Mucosa of descending colon (tissue), 3 donors: ENCODE data around the gene TARS3. TPM values are rescaled to one million over a fixed set of nuclear protein-coding genes. Genes with fewer than 3 reads are reported as not detected.

Experiments
- ATAC-seq: fragments of 200-7000 bp; cut with Tn5 transposase; one replicate; pipeline ENCODE4 v1.9.1; 2020; ENCODE audit warnings: mild to moderate bottlenecking, moderate library complexity
- DNase-seq, 3 donors: peaks; one replicate each; pipeline ENCODE4 v3.0.0-alpha.2; 2020
- H3K36me3 ChIP-seq: fragments of 200-600 bp; one replicate; pipeline ENCODE4 v1.8.0; 2021; ENCODE audit warnings: low read depth, mild to moderate bottlenecking
- H3K4me1 ChIP-seq: fragments of 200-600 bp; one replicate; pipeline ENCODE4 v1.8.0; 2021; ENCODE audit warnings: low read depth, mild to moderate bottlenecking
- H3K4me3 ChIP-seq: fragments of 200-600 bp; one replicate; pipeline ENCODE4 v1.8.0; 2021; ENCODE audit warnings: mild to moderate bottlenecking
- H3K9me3 ChIP-seq: fragments of 200-600 bp; one replicate; pipeline ENCODE4 v1.8.0; 2021; ENCODE audit warnings: mild to moderate bottlenecking
- CTCF ChIP-seq: fragments of 200-600 bp; IDR thresholded peaks from one replicate; pipeline ENCODE4 v1.8.0; 2022; ENCODE audit warnings: antibody characterized with exemption, mild to moderate bottlenecking
- intact Hi-C, 2 donors: fragments of 100-400 bp; cut with DNase I in 1 of 2; cut with micrococcal nuclease in 1 of 2; formaldehyde crosslinking; loops; one replicate each; pipeline versions ENCODE4 v1.11.0 to v1.11.1; 2022; cut with DNase I, micrococcal nuclease
- total RNA-seq, 3 donors: library from RNA; stranded (reverse); fragmentation: NEBNext Ultra II Directional in 2 of 3; extraction: Animal tissue kit (Norgen Biotek cat#: 25700) in 2 of 3; gene quantifications; one replicate each; pipeline versions ENCODE4 v1.2.1 to v1.2.4, GENCODE V29; 2021 to 2023
- donor health status: DM: no; HTN: no; CAD: no; lungs with moderate emphysema.
- donor health status: DM: no; HTN: no; CAD: no.
- donor health status: DM: no; HTN: yes; CAD: no.

TARS3 gene
- total RNA-seq, 3 donors from 2014 or later: 7.3 to 22.6 (median 9.2) TPM

- Histone ChIP-seq H3K4me1 (peaks cover 24% of the 10 kb centered on the region), H3K4me3 (no peak overlapping the region), H3K9me3 (no peaks in the 10 kb centered on the region), H3K36me3 (peaks cover 5% of the 10 kb centered on the region)
- intact Hi-C loops: loop anchor here in 1 of 2 donors (5.0 kb wide), 1 partner anchor 344 kb away; no protein-coding TSS in a partner anchor
- DNase-seq (no peak), ATAC-seq (peak; percentile 34)
- TF ChIP-seq CTCF: no peak
Measured at GRCh38 chr15:101646672-101647071, 77.6 kb downstream of the TARS3 start.

GRCh38 chr15:101642361-101642760 is 81.9 kb downstream of the TARS3 start:
- H3K4me3 ChIP-seq: no peak overlapping the region

GRCh38 chr15:101641894-101642293 is 82.4 kb downstream of the TARS3 start:
- DNase-seq: no peak
- peaks cover 16% of the 10 kb centered on the region for H3K4me1 ChIP-seq
- intact Hi-C loops: loop anchor here in 1 of 2 donors (5.0 kb wide), 1 partner anchor 345 kb away; the partner anchor contains the start of gene SNRPA1

More at GRCh38 chr15:101642361-101642760, 81.9 kb downstream of the TARS3 start:
- ATAC-seq (peak; percentile 39), DNase-seq (no peak)
- no peak for TF ChIP-seq CTCF
- Histone ChIP-seq H3K9me3 (no peaks in the 10 kb centered on the region), H3K36me3 (peaks cover 5% of the 10 kb centered on the region), H3K4me1 (peaks cover 16% of the 10 kb centered on the region)
- intact Hi-C loops: loop anchor here in 1 of 2 donors (5.0 kb wide), 1 partner anchor 345 kb away; the partner anchor contains the start of gene SNRPA1

GRCh38 chr15:101641129-101641764 is 83.0 kb downstream of the TARS3 start:
- no peak overlapping the region for H3K4me3 ChIP-seq
- ATAC-seq (peak; percentile 86), DNase-seq (peak in 2 of 3 donors; percentile 75 to 90)
- TF ChIP-seq CTCF: peak; percentile 86
- no peaks in the 10 kb centered on the region for H3K9me3 ChIP-seq
- H3K36me3 ChIP-seq: peaks cover 5% of the 10 kb centered on the region
- intact Hi-C loops: loop anchor here in 1 of 2 donors (5.0 kb wide), 1 partner anchor 344 kb away; the partner anchor contains the start of gene SNRPA1
- H3K4me1 ChIP-seq: peaks cover 16% of the 10 kb centered on the region

More at GRCh38 chr15:101641894-101642293, 82.4 kb downstream of the TARS3 start:
- peak; percentile 82 for ATAC-seq
- Histone ChIP-seq H3K9me3 (no peaks in the 10 kb centered on the region), H3K4me3 (no peak overlapping the region), H3K36me3 (peaks cover 5% of the 10 kb centered on the region)
- no peak for TF ChIP-seq CTCF

GRCh38 chr15:101639667-101640066 is 84.6 kb downstream of the TARS3 start:
- intact Hi-C loops: loop anchor here in 1 of 2 donors (5.0 kb wide), 1 partner anchor 342 kb away; the partner anchor contains the start of gene SNRPA1
- DNase-seq (no peak), ATAC-seq (no peak)
- no peaks in the 10 kb centered on the region for H3K9me3 ChIP-seq
- H3K4me1 ChIP-seq: peaks cover 16% of the 10 kb centered on the region
- no peak for TF ChIP-seq CTCF
- peaks cover 5% of the 10 kb centered on the region for H3K36me3 ChIP-seq
- no peak overlapping the region for H3K4me3 ChIP-seq
